HL-60 (cell line): ENCODE measurements around the gene CCDC69.

Experiments used
- CTCF ChIP-seq: IDR thresholded peaks from one replicate; pipeline ENCODE4 v1.5.1; 2011; ENCODE audit warnings: low read length, control low read depth, inconsistent platforms; ENCODE audit not compliant: insufficient read depth
- GABPA ChIP-seq: IDR thresholded peaks from 2 replicates; pipeline ENCODE4 v1.6.1; 2012; ENCODE audit warnings: low read depth
- POLR2AphosphoS5 ChIP-seq: IDR thresholded peaks from 2 replicates; pipeline ENCODE4 v1.6.1; 2012; ENCODE audit warnings: low read depth
- REST ChIP-seq: IDR thresholded peaks from 2 replicates; pipeline ENCODE4 v1.6.1; 2012; ENCODE audit warnings: low read depth; ENCODE audit not compliant: insufficient replicate concordance

GRCh38 chr5:151196556-151197290 lies 27.2 kb downstream of the CCDC69 start:
- TF ChIP-seq CTCF (no peak), POLR2AphosphoS5 (no peak), REST (no peak), GABPA (no peak)
